HG03159 (cell line): ENCODE results near the gene STAT4.

ENCODE experiments used
- ATAC-seq: cut with Tn5 transposase; IDR thresholded peaks from one replicate; pipeline ENCODE4 v1.9.1; 2021; ENCODE audit warnings: mild to moderate bottlenecking, moderate library complexity; ENCODE audit not compliant: unreplicated experiment

The STAT4 gene, protein sequence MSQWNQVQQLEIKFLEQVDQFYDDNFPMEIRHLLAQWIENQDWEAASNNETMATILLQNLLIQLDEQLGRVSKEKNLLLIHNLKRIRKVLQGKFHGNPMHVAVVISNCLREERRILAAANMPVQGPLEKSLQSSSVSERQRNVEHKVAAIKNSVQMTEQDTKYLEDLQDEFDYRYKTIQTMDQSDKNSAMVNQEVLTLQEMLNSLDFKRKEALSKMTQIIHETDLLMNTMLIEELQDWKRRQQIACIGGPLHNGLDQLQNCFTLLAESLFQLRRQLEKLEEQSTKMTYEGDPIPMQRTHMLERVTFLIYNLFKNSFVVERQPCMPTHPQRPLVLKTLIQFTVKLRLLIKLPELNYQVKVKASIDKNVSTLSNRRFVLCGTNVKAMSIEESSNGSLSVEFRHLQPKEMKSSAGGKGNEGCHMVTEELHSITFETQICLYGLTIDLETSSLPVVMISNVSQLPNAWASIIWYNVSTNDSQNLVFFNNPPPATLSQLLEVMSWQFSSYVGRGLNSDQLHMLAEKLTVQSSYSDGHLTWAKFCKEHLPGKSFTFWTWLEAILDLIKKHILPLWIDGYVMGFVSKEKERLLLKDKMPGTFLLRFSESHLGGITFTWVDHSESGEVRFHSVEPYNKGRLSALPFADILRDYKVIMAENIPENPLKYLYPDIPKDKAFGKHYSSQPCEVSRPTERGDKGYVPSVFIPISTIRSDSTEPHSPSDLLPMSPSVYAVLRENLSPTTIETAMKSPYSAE

DNA sequence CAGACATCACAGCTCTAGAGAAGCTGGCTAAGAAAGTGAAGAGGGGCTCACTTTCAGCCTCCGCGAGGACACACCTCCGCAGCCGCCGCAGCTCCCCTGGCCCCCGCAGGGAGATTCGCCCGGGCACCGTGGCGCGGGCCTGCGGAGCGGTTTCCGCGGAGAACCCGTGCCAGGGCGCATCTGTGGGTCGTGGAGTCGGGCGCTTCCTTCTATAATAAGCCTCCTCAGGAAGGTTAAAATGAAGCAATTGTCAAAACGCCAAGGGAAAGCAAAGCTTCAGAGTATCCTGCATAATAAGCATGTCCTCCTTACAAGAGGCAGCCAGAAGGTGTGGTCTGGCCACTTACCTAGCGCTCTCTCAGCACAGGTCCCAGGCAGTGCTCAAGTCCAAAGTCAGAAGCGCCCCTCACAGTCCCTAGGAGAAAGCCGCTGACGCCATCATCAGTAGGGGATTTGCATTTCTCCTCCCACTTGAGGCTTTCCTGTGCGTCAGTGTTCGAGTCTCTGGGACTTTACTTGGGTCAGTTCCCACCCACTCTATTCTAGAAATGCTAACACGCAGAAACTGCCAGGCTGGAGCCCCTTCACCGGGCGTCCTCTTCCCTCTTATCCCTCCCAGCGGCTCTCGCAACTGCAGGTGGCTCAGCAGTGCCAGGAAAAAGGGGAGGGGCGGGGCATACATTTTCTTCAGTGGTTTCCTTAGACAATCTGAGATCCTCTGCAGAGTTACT lies at the start of gene STAT4:
Gene STAT4, minus strand, starts transcription at position 395 of the 731 bp plus-strand sequence. CDS start 2,791 bp downstream, outside the sequence.
- ATAC-seq, result peak; percentile 86

DNA sequence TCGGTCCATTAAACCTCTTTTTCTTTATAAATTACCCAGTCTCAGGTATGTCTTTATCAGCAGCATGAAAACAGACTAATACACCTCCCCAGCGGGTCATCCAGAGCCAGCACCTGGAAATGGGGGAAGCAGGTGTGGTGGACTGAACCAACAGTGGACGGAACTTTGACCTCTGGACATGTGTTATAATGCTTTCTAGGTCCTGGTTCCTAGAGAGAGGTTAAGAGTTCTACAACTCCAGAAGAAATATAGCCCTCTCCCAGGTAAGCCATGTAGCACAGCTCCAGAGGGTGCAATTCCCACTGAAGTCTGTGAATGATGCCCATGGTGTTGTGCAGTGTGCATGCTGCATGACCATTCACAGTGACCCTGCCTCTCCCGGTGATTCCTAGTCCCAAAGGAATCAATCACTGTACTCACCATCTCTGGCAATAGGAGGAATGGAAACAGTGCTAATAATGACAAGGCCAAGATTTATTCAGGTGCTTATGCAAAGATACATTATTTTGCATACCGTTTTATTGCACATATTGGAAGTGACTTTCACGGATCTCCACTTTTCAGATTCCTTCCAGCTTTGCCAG lies 49.2 kb upstream of the STAT4 start:
- no peak for ATAC-seq

DNA sequence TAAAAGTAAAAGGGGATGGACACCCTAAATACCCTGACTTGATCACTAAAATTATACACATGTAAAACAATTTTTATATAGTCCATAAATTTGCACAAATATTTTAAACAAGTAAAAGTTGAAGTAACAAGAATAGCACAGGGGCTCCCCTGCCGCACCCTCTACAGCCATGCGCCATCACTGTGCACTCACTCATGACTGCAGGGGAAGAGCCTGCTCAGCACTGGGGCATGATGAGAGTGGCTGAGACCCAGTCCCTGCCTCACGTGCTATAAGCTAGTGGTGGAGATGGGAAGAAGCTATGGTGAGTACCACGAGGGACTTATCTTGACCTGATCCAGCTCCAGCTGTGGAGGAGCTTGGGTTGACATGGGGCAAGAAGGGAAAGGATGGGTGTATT lies 47.5 kb upstream of the STAT4 start:
- no peak for ATAC-seq

DNA sequence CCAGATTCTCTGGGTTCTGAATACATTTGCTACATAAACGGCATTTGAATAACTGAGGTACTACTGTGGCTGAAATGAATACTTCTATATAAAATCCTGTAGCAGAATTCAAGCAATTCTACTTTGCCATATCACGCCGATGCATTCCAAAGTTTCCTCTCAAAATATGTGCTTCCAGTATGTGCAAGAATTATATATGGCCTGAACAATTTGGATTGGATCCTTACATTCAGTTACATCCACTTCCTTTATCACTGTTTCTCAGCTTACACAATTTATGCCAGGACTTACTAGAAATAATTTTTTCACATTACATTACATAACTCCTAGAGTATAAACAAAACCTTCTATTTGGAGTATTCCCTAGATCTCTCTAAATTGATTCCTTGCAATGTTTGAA lies 46.3 kb upstream of the STAT4 start:
- ATAC-seq, result no peak

DNA sequence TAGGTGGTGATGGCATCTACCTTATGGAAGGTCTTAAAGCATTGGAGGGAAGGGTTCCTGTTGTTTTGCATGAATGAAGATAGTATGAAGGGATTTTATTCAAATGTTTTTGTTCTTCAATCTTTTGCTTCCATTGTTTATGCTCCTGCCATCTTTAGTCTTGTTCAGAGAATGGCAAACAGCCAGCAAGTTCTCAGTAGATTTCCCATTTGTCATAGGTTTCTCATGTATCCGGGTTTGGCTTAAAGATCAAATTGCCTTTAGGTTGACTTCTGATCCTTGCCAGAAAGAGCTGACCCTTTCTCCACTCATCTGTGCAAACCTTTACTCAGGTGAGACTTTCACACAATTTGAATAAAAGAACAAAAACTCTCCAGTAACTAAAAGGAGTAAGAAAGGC lies 44.2 kb upstream of the STAT4 start:
- no peak for ATAC-seq

DNA sequence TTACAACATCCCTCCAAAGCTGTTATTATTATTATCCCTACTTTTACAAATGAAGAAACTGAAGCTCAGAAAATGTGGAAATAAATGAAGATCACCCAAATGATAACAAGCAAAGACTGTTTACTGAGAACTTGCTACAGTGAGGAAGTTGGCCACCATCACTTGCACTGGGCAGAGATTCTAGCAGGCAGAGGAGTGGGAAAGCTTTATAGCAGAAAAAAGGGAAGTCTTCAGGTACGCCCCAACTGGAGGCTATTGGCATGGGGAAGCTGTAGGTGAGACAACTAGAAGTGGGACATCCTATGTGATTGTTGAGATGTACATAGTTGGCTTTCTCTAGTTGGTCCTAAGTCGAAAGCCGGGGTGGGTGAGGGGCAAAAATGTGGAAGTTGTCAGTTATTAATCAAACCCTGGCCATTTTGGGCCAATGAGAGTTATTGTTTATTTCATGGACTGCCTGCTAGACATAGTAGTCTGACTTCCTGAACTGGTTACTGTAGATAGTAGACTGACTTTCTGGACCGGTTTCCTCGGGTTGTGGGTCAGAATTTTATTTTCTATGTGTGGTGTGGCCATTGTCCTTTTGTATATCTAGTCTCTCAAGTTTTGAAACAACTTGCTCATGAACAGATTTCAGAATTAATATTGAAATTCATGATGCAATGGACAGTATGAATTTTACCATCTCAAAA lies 40.2 kb upstream of the STAT4 start:
- ATAC-seq, result no peak

DNA sequence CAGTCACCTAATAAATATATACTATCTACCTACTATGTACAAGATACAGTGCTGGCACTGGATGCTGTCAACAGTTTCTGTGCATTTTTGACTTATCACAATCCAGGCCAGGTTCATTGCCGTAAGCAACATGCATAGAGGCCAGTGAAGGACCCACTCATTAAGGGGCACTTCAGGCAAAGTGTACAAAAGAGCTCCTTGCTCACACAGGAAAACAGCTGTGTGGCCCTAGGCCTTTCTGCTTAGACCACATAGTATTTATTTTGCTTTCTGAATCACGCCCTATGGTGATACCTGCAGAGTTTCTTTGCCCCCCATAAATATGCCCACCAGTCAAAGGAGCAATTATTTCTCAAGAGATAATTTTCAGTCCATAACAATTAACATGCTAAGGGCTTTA lies 39.6 kb upstream of the STAT4 start:
- no peak for ATAC-seq

DNA sequence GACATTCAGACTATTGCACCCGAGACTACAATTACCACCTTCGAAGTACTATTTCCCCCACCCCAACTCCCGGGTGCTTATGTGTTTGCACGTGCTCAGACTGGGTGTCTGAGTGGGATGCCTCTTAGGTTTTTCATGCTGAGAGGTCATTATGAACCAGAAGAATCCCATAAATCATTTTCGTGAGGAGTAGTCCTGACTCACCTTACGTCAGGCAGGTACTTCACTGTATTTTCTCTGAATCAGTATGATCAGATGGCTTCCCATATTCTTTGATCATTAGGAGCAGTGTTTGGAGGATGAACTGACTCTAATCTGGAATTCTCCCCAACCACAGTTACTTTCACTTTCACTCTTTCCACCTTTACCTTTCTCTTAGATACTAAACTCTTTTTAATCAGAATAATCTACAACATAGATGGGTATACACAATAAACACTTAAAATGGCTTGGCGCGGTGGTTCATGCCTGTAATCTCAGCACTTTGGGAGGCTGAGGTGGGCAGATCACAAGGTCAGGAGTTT lies 38.4 kb upstream of the STAT4 start:
- ATAC-seq, result no peak

DNA sequence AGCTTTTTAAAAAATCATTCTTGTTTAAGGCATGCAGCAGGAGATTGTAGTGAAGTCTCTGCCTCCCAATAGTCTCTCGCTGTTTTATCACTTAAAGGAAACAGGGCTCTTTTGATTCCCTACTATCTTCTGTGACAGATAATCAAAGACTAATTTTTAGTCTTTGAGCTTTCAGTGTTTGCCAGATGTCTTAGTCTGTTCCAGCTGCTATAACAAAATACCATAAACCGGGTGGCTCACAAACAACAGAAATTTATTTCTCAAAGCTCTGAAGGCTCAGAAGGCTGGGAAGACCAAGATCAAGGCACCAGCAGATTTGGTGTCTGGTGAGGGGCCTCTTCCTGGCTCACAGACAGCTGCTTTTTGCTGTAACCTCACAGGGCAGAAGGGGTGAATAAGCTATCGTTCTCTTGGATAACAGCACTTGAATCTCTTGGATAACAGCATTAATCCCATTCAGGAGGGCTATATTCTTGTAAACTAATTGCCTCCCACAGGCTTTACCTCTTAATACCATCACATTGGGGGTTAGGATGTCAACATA lies 37.8 kb upstream of the STAT4 start:
- ATAC-seq, result no peak

DNA sequence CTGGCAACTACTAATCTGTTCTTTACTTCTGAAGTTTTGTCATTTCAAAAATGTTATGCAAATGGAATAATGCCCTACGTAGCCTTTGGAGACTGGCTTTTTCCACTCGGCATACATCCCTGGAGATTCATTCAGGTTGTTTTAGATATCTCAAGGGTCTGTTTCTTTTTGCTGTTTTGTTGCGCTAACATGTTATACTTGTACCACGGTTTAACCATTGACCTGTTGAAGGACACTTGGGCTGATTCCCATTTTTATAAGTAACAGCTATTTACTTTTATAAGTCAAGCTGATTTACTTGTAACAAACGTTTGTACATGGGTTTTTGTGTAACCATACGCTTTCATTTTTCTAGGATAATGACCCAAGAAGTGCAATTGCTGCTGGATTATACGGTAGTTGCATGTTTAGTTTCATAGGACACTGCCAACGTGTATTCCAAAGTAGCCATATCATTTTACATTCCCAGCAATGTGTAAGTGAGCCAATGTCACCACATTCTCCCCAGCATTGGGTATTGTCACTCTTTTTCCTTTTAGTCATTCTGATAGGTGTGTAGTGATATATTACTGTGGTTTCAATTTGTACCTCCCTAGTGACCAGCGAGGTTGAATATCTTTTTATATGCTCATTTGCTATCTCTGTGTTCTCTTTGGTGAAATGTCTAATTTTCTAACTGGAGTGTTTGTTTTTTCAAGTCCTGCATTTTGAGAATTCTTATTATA lies 36.5 kb upstream of the STAT4 start:
- ATAC-seq, result no peak

DNA sequence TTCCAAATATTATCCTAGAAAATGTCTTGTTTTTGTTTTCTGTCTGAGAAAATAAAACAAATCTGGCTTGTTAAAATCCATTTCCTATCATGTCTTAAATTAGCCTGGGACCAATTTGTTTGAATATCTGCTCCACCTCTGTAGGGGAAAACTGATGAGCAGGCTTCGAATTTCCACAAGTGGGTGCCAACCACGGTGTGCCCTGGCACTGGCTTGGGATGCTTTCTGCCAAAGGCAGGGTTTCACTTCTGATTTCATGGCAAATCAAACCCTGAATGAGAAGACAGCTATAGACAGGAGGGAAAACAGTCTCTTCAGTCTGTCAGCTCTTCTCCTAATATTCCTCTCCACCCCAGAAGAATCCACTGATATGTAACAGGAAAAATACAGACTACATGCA lies 33.7 kb upstream of the STAT4 start:
- ATAC-seq, result no peak

DNA sequence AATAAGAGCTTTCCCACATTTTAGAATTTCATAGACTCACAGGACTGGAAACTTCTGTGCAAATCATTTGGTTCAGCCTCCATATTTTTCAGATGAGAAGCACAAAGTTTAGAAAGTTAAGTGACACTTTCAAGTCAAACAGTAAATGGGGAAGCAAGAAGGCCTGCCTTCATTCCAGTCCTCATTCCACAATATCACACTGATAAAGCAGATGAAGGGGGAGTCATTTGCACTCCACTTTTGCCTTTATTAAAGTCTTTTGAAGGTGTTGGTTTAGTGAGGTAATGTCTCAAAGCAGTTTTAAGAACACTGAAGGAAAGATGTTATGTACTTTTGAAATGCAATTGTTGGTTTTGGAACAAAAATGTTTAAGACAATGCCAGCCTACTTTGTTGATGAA lies 32.7 kb upstream of the STAT4 start:
- no peak for ATAC-seq

DNA sequence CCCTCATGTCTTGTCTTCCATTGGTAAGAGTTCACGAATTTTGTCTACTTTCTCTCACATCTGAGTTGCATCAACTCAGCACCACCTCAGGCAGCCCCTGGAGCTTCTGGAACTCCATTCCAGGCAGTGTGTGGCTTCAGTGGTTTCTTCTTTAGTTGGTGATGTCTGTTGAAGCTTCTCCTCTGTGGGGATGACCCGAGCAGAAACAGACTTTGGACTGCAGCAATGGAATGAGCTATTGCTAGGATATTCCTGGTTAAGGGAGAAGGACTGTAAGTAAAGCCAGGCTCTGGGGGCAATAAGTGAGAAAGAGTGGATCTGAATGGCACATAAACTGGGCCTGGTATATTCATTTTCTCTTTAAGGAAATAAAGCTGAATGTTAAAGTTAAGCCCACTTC lies 32.3 kb upstream of the STAT4 start:
- ATAC-seq, result no peak

DNA sequence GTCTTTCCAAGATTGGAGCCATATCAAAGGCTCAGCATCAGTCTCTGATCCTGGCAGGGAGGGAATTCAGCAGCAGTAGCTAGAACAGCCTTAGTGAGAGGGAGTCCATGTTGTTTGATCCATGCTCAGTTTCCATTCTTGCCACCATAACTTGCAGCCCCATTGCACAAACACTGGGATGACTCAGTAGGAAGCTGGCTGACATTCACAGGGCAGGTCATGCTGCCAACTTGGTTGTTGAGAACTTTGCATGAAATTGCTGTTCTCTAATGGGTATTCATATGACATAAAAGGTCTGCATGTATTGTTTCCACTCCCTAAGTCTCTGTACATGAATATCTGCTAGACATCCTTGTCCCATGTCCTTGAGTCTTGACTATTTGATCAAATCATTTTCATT lies 29.9 kb upstream of the STAT4 start:
- no peak for ATAC-seq

DNA sequence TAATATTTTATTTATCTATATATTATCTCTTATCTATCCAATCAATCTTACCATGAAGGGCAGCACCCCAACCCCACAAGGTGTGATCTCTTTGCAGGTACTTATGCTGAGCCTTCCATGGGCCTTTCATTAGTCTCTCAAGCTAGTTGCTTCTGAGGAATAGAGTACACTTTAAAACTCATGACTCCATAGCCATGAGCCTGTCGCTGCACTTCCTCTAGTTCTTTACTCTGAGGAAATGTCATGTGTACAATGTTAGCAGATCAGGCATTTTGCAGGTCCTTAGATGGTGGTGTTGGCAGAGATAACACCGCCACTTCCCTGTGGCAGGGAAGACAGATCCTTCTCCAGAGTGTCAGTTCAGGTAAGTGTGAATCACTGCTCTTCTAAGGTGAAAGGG lies 29.5 kb upstream of the STAT4 start:
- no peak for ATAC-seq

DNA sequence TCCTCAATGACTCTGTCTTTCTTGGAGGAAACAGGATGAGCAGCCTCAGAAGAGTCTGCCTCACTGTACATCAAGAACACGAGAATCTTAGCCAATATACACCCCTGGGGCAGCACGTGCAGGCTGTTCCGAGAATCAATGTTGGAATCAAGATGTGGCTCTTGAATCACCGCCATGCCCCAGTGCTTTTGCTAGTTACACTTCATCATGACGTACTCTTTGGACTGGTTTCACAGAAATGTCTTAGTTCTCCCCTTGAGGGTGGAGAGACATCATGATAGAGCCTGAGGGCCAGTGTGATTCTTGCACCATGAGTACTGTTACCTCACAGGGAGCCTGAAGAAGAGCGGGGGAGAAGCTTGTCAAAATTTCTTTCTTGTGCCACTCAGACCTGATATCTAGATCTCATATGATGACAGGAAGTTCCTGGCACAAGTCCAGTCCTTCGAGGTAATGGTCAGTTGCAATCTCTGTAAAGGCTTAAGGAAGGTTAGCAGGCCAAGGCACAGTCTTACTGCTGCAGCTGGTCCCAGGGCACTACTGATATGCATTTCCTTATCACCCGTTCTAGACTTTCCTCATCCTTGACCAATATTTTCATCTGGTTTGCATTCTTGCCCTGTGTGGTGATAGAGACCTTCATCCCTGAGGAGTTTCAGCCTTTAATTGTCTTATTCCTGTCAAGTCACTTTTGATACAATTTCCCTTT lies 28.2 kb upstream of the STAT4 start:
- ATAC-seq, result no peak

DNA sequence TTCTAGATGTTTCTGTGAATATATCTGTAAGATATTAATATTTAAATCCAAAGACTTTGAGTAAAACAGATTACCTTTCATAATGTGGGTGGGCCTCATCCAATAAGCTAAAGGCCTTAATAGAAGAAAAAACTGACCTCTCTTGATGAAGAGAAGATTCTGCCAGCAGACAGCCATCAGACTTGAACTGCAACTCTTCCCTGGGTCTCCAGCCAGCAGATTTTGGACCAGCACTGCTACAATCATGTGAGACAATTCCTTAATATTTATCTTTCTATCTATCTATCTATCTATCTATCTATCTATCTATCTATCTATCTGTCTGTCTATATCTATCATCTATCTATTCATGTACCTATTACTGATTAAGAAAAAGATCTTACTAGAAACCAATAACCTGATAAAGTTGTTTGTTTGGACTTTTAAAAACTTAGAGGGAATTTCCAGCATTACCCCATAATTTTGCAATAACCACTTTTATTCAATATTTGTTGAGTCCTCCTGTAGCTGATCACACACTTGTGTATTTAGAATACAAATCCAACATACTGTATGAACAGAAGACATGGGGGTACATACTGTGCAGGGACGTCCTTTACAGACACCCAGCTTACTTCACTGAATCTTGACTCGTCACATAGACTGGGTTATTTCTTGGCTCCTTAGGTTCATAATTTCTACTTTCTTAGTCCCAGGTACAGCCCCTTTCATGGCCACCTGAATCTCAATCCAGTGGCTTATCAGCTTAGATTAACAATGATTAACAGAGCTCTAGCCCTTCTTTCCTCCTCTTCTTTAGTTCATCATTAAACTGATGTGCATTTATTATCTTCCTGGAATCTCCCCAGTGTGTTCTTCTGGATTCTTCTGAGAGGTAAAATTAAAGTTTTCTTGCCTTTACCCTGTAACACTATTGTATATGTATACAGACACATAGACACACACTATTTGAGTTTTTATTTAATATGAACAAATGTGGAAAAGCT lies 27.2 kb upstream of the STAT4 start:
- no peak for ATAC-seq
